ENCODE measurements around the gene BCKDHA. TPM values are rescaled to one million over a fixed set of nuclear protein-coding genes. Genes with fewer than 3 reads are reported as not detected.

The BCKDHA gene
- total and polyA plus RNA-seq, 2 of the 4 experiments (the other 2 are of a cell fraction): 7.6 to 7.7 TPM

- ChIA-PET POLR2A (ENCODE audit: unreplicated experiment) (no interaction called here), CTCF (no interaction called here)
- Histone ChIP-seq H3K23ac (ENCODE audit: low read depth, low read length) (no peak overlapping the region), H3K79me1 (ENCODE audit: low read depth in 1 of 2, low read length in 2 of 2) (no peaks in the 10 kb centered on the region), H2BK5ac (ENCODE audit: low read depth, low read length, poor library complexity, severe bottlenecking) (no peak overlapping the region), H3K18ac (ENCODE audit: low read depth, low read length) (no peak overlapping the region), H3K27ac (ENCODE audit: insufficient read depth, low read length) (no peak overlapping the region), H4K8ac (ENCODE audit: low read depth in 2 of 2, low read length in 2 of 2) (no peak overlapping the region), H3K4me2 (ENCODE audit: low read depth, low read length) (no peak overlapping the region), H2AK5ac (ENCODE audit: low read depth, low read length) (no peak overlapping the region), H3K14ac (replicated peaks; ENCODE audit: low read depth, low read length) (no peak overlapping the region), H3K56ac (ENCODE audit: extremely low read depth, insufficient read depth, low read length) (no peak overlapping the region), H3K9me3 (ENCODE audit: control insufficient read depth, insufficient read depth, low read length) (no peaks in the 10 kb centered on the region), H2AFZ (replicated peaks; ENCODE audit: low read length, poor library complexity) (no peak overlapping the region), H2BK20ac (ENCODE audit: low read depth, low read length) (no peak overlapping the region), H3K27me3 (ENCODE audit: control insufficient read depth, insufficient read depth, low read length) (peaks cover 2% of the 10 kb centered on the region; the same call in 1 of the 2 replicates), H2BK120ac (ENCODE audit: low read depth, low read length) (no peak overlapping the region), H2AK9ac (replicated peaks; ENCODE audit: low read depth, low read length, poor library complexity) (no peak overlapping the region), H3K4ac (ENCODE audit: low read depth, low read length) (no peak overlapping the region), H3K9me1 (ENCODE audit: insufficient read depth, low read length) (no peaks in the 10 kb centered on the region), H4K5ac (ENCODE audit: low read depth, low read length) (no peak overlapping the region), H4K91ac (ENCODE audit: insufficient read depth, low read depth, low read length) (no peak overlapping the region), H3K4me1 (ENCODE audit: control insufficient read depth, insufficient read depth, low read length) (no peaks in the 10 kb centered on the region), H3K4me3 (ENCODE audit: insufficient read depth, low read depth, low read length) (no peak overlapping the region), H4K20me1 (ENCODE audit: insufficient read depth, low read length) (no peaks in the 10 kb centered on the region), H3K9ac (ENCODE audit: low read depth, low read length) (no peak overlapping the region), H3K36me3 (ENCODE audit: control insufficient read depth, insufficient read depth, low read length) (no peaks in the 10 kb centered on the region), H2BK15ac (ENCODE audit: low read depth, low read length) (no peak overlapping the region)
- ATAC-seq (ENCODE audit: low read depth): no peak
- TF ChIP-seq MAFK (IDR thresholded peaks at IDR 0.05; ENCODE audit: low read depth, low read length): no peak
- no peak for TF ChIP-seq SMC3 (IDR thresholded peaks at IDR 0.05; ENCODE audit: low read depth, low read length)
- no peak for TF ChIP-seq FOS (IDR thresholded peaks at IDR 0.05; ENCODE audit: low read depth, low read length)
- no peak for TF ChIP-seq BHLHE40 (IDR thresholded peaks at IDR 0.05; ENCODE audit: low read depth, low read length)
- TF ChIP-seq CTCF (conservative IDR thresholded peaks at IDR 0.05; ENCODE audit: low read depth, low read length): no peak
- TF ChIP-seq POLR2A (IDR thresholded peaks at IDR 0.05; ENCODE audit: low read depth, low read length): no peak
- no peak for TF ChIP-seq RCOR1 (IDR thresholded peaks at IDR 0.05; ENCODE audit: insufficient replicate concordance, low read length)
- no peak for TF ChIP-seq USF2 (IDR thresholded peaks at IDR 0.05; ENCODE audit: low read depth, low read length)
- TF ChIP-seq ELK1 (IDR thresholded peaks at IDR 0.05; ENCODE audit: borderline replicate concordance, low read depth, low read length): no peak
- TF ChIP-seq RAD21 (IDR thresholded peaks at IDR 0.05; ENCODE audit: low read length): no peak
- no peak for TF ChIP-seq CHD1 (IDR thresholded peaks at IDR 0.05; ENCODE audit: low read depth, low read length)
- no peak for TF ChIP-seq MXI1 (IDR thresholded peaks at IDR 0.05; ENCODE audit: borderline replicate concordance, low read depth, low read length)
- no peak for TF ChIP-seq CEBPB (IDR thresholded peaks at IDR 0.05; ENCODE audit: low read depth, low read length)
- TF ChIP-seq RFX5 (IDR thresholded peaks at IDR 0.05; ENCODE audit: low read depth, low read length): no peak
- TF ChIP-seq NFE2L2 (IDR thresholded peaks at IDR 0.05; ENCODE audit: low read depth, low read length): no peak
- no peak for TF ChIP-seq MAZ (IDR thresholded peaks at IDR 0.05; ENCODE audit: borderline replicate concordance, low read depth, low read length)
- intact Hi-C loops (cut with micrococcal nuclease): no loop called here
- BruUV-seq (replicated peaks): no TSS peak
- dilution Hi-C loops (cut with HindIII; ENCODE audit: low sequenced_read_pairs, unreplicated experiment): no loop called here
- no peak for DNase-seq
- 24% methylated on average over 3 of the region's 6 CpGs; no CpG with 5 or more reads in 1 of the 2 experiments for WGBS, 2 experiments (ENCODE audit: extremely low coverage in 2 of 2, insufficient read length in 1 of 2)
- in situ Hi-C loops (cut with MboI; ENCODE audit: low sequenced_read_pairs): no loop called here
These were observed 64.9 kb downstream of the BCKDHA start for GRCh38 chr19:41462497-41462896.
